DND-41 (cell line): Measurements from ENCODE around the gene CEP162.

ENCODE experiments used
- EZH2 ChIP-seq: IDR thresholded peaks from 3 replicates; pipeline ENCODE4 v1.6.1; 2012; ENCODE audit warnings: borderline replicate concordance, low read depth, mild to moderate bottlenecking, moderate library complexity, low read length, inconsistent platforms; ENCODE audit not compliant: severe bottlenecking
- TF ChIP-seq, protein P1 (sequence below): IDR thresholded peaks from 2 replicates; pipeline ENCODE4 v1.5.1; 2012; ENCODE audit warnings: borderline replicate concordance, low read length, moderate library complexity, mild to moderate bottlenecking; ENCODE audit not compliant: poor library complexity, severe bottlenecking; ENCODE audit errors: extremely low read depth

DNA sequence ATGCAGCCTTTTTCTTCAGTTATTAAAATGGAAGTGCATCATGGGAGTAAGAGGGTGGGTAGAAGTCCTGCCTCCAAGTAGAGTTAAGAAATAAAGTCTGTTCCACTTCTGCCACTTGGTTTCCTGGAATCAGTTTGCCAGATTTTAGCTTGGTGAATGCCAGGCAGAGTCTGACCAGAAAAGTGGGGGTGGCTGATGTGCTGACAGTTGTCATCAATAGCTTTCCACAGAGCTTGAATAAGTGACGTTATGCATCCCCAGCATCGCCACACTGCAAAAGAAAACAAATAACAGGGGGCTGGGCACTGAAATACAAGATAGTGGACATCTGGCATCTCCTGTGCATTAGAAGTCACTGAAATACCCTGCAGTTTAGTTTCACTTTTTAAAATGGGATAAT, 30.8 kb upstream of the CEP162 start:
- TF ChIP-seq, protein P1, sequence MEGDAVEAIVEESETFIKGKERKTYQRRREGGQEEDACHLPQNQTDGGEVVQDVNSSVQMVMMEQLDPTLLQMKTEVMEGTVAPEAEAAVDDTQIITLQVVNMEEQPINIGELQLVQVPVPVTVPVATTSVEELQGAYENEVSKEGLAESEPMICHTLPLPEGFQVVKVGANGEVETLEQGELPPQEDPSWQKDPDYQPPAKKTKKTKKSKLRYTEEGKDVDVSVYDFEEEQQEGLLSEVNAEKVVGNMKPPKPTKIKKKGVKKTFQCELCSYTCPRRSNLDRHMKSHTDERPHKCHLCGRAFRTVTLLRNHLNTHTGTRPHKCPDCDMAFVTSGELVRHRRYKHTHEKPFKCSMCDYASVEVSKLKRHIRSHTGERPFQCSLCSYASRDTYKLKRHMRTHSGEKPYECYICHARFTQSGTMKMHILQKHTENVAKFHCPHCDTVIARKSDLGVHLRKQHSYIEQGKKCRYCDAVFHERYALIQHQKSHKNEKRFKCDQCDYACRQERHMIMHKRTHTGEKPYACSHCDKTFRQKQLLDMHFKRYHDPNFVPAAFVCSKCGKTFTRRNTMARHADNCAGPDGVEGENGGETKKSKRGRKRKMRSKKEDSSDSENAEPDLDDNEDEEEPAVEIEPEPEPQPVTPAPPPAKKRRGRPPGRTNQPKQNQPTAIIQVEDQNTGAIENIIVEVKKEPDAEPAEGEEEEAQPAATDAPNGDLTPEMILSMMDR: no peak
- no peak for TF ChIP-seq EZH2
